ENCODE data around the gene ESR1.

ESR1 gene

DNA sequence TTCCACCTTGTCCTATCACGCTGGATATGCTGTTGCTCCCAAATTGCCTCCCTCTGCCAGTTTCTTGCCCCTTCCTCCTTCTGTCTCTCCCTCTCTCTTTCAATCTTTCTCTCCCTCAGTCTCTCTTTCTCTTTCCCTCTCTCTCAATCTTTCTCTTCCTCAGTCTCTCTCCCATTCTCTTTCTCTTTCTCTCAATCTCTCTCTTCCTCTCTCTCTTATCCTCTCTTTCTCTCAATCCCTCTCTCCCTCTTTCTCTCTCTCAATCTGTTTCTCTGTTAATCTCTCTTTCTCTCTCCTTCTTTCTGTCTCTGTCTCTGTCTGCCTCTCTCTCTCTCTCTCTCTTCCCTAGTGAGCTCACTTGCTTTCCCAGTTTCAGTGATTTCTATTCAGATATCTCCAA, 245.8 kb downstream of the ESR1 start:
- H3K27me3 ChIP-seq (ENCODE audit: insufficient read depth, low read depth, severe bottlenecking) = peaks cover 13% of the 10 kb centered on the region
- H3K36me3 ChIP-seq = no peaks in the 10 kb centered on the region
- H3K27ac ChIP-seq = no peak overlapping the region
- TF ChIP-seq, protein P1, sequence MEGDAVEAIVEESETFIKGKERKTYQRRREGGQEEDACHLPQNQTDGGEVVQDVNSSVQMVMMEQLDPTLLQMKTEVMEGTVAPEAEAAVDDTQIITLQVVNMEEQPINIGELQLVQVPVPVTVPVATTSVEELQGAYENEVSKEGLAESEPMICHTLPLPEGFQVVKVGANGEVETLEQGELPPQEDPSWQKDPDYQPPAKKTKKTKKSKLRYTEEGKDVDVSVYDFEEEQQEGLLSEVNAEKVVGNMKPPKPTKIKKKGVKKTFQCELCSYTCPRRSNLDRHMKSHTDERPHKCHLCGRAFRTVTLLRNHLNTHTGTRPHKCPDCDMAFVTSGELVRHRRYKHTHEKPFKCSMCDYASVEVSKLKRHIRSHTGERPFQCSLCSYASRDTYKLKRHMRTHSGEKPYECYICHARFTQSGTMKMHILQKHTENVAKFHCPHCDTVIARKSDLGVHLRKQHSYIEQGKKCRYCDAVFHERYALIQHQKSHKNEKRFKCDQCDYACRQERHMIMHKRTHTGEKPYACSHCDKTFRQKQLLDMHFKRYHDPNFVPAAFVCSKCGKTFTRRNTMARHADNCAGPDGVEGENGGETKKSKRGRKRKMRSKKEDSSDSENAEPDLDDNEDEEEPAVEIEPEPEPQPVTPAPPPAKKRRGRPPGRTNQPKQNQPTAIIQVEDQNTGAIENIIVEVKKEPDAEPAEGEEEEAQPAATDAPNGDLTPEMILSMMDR (IDR thresholded peaks at IDR 0.05; ENCODE audit: low read depth, low read length) = no peak
- no peak for DNase-seq
- H3K4me3 ChIP-seq (ENCODE audit: low read depth, low read length) = no peak overlapping the region
- no peaks in the 10 kb centered on the region for H3K9me3 ChIP-seq (ENCODE audit: severe bottlenecking)

DNA sequence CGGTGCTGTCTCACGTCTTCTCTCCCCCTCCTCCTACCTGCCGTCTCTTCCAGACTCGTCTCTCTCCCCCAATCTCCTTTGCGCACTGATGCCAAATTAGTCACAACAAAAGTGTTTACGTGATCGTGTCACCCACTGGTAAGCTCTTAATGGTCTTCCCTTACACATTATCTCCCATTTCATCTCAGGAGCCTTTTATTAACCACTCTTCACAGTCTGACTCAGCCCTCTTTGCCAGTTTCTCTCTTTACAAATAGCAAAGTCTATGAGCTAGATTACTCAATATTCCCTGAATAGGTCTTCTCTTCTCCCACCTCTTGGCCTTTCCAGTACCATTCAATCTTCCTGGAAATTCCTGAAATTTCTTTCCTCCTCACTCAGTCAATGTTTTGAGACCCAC, 247.0 kb downstream of the ESR1 start:
- H3K4me3 ChIP-seq (ENCODE audit: low read depth, low read length) = no peak overlapping the region
- H3K27me3 ChIP-seq (ENCODE audit: insufficient read depth, low read depth, severe bottlenecking) = peaks cover 13% of the 10 kb centered on the region
- no peaks in the 10 kb centered on the region for H3K9me3 ChIP-seq (ENCODE audit: severe bottlenecking)
- DNase-seq = no peak
- H3K27ac ChIP-seq = no peak overlapping the region
- H3K36me3 ChIP-seq = no peaks in the 10 kb centered on the region
- TF ChIP-seq, protein P1 (IDR thresholded peaks at IDR 0.05; ENCODE audit: low read depth, low read length) = no peak

DNA sequence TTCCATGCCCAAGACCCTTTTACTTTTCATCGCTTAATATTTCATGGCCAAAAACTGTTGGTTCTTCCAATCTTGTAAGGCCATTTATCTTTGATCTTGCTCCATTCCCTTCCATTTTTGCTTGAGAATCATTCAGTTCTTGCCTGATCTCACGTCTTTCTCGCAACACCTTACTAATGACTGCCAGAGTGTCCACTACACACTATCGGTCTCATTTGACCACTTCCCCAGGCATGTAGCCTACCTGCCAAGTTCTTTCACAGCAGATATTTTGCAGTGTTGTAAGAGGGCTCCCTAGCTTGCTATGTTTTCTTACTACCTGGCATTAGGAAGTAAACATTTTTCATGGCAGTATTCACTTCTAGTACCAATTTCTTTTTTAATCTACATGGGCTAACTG, 248.0 kb downstream of the ESR1 start:
- TF ChIP-seq, protein P1 (IDR thresholded peaks at IDR 0.05; ENCODE audit: low read depth, low read length) = no peak
- Histone ChIP-seq H3K36me3 (no peaks in the 10 kb centered on the region), H3K4me3 (ENCODE audit: low read depth, low read length) (no peak overlapping the region), H3K27ac (no peak overlapping the region), H3K27me3 (ENCODE audit: insufficient read depth, low read depth, severe bottlenecking) (peaks cover 6% of the 10 kb centered on the region), H3K9me3 (ENCODE audit: severe bottlenecking) (no peaks in the 10 kb centered on the region)
- no peak for DNase-seq

DNA sequence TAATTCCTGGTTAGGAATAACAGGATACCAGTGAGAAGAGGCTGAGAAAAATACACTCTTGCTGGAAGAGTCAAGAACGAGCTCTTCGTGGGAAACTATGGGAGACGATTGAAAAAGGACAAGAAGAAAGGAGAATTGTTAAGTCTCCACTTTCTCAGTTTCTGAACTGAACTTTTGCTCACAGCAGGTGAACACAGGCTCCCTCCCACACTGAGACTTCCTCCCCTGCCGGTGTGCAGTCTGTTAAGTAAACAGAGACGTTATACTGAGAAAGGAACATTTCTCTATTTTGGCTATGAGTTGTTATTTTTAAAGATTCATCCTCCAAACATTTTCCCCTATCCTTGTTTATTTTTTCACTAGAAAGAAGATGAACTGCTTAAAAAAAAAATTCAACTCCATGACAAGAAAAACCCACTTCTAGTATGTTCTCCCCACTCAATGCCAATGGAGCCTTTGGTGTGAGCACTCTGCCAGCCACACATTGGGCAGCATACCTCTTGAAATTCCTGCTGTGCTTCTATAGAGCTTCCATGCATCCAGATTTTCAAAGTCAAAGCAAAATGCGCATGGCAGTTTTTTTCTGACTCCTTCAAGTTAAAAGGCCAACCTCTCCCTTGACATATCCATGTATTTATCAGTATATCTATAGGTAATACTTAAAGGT, 250.5 kb downstream of the ESR1 start:
- peaks cover 6% of the 10 kb centered on the region for H3K27me3 ChIP-seq (ENCODE audit: insufficient read depth, low read depth, severe bottlenecking)
- no peaks in the 10 kb centered on the region for H3K9me3 ChIP-seq (ENCODE audit: severe bottlenecking)
- H3K4me3 ChIP-seq (ENCODE audit: low read depth, low read length) = no peak overlapping the region
- TF ChIP-seq, protein P1 (IDR thresholded peaks at IDR 0.05; ENCODE audit: low read depth, low read length) = no peak
- H3K27ac ChIP-seq = no peak overlapping the region
- DNase-seq = no peak
- no peaks in the 10 kb centered on the region for H3K36me3 ChIP-seq

DNA sequence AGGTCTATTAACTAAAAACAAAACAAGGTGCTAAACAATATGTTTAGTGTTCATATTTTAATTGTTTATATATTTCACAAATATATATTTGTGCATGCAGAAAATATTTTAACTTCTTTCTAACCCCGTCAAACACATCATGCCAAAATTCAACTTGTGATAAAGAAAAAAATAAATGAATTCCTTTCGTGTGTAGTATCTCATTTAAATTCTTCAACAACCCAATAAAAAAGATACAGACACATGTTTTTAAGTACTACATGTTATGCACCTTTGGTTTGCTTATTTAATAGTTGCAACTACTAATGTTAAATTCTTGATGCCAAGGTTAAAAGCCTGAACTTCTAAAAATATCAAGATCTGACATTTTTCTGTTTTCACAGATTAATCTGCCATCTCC, 252.4 kb downstream of the ESR1 start:
- no peak for DNase-seq
- TF ChIP-seq, protein P1 (IDR thresholded peaks at IDR 0.05; ENCODE audit: low read depth, low read length) = no peak
- no peaks in the 10 kb centered on the region for H3K27me3 ChIP-seq (ENCODE audit: insufficient read depth, low read depth, severe bottlenecking)
- no peak overlapping the region for H3K27ac ChIP-seq
- no peaks in the 10 kb centered on the region for H3K9me3 ChIP-seq (ENCODE audit: severe bottlenecking)
- no peak overlapping the region for H3K4me3 ChIP-seq (ENCODE audit: low read depth, low read length)
- H3K36me3 ChIP-seq = no peaks in the 10 kb centered on the region

DNA sequence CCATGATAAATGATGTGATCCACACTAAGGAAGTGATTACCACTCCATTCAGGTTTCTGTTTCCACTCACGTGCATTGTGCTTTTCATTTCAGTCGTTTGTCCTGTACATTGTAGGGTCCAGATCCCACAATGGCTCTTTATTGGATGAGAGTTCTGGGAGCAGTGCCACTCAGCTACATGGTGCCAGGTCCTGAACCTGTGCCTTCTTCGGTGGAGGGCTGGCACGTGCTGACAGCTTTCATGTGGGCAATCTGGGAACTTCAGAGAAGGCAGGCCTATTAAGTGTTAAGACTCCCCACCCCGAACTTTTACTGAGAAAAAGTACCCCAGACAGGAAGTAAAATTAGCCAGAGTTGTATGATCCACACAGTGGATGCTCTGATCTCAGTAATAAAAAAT, 255.0 kb downstream of the ESR1 start:
- TF ChIP-seq, protein P1 (IDR thresholded peaks at IDR 0.05; ENCODE audit: low read depth, low read length) = no peak
- H3K9me3 ChIP-seq (ENCODE audit: severe bottlenecking) = no peaks in the 10 kb centered on the region
- no peak for DNase-seq
- H3K27me3 ChIP-seq (ENCODE audit: insufficient read depth, low read depth, severe bottlenecking) = no peaks in the 10 kb centered on the region
- no peak overlapping the region for H3K4me3 ChIP-seq (ENCODE audit: low read depth, low read length)
- no peaks in the 10 kb centered on the region for H3K36me3 ChIP-seq
- no peak overlapping the region for H3K27ac ChIP-seq

Measured in WERI-Rb-1 (cell line).